NCI-H2029 (cell line): ENCODE measurements around the gene MGLL.

Source experiments
- DNase-seq: peaks from one replicate; lab custom pipeline; 2025; lab: John Stamatoyannopoulos, UW

MGLL gene

GRCh38 chr3:127822041-127822681 lies at the start of gene MGLL:
MGLL (minus strand) TSS chr3:127822515; CDS start chr3:127822318, 197 bp downstream.
- DNase-seq, result peak; percentile 32

GRCh38 chr3:127870156-127870555 lies 47.8 kb upstream of the MGLL start:
- no peak for DNase-seq

- no peak for DNase-seq
These were observed 45.7 kb upstream of the MGLL start for GRCh38 chr3:127867986-127868385.

- no peak for DNase-seq
These were observed 45.1 kb upstream of the MGLL start for GRCh38 chr3:127867412-127867811.

- DNase-seq, result no peak
These were observed 43.6 kb upstream of the MGLL start for GRCh38 chr3:127865941-127866340.

- DNase-seq, result no peak
These were observed 37.9 kb upstream of the MGLL start for GRCh38 chr3:127860211-127860696.

- no peak for DNase-seq
These were observed 37.4 kb upstream of the MGLL start for GRCh38 chr3:127859730-127860129.

GRCh38 chr3:127858937-127859336 lies 36.6 kb upstream of the MGLL start:
- no peak for DNase-seq

- no peak for DNase-seq
These were observed 36.2 kb upstream of the MGLL start for GRCh38 chr3:127858521-127858920.

GRCh38 chr3:127857333-127857732 lies 35.0 kb upstream of the MGLL start:
- no peak for DNase-seq

- no peak for DNase-seq
These were observed 34.5 kb upstream of the MGLL start for GRCh38 chr3:127856801-127857200.

GRCh38 chr3:127855246-127855645 lies 32.9 kb upstream of the MGLL start:
- DNase-seq, result no peak

GRCh38 chr3:127853681-127854080 lies 31.4 kb upstream of the MGLL start:
- no peak for DNase-seq

GRCh38 chr3:127851899-127852298 lies 29.6 kb upstream of the MGLL start:
- no peak for DNase-seq

GRCh38 chr3:127849368-127849767 lies 27.1 kb upstream of the MGLL start:
- DNase-seq, result no peak

- peak; percentile 47 for DNase-seq
These were observed 26.1 kb upstream of the MGLL start for GRCh38 chr3:127848131-127849129.

- no peak for DNase-seq
These were observed 25.0 kb upstream of the MGLL start for GRCh38 chr3:127847236-127847720.

GRCh38 chr3:127846576-127846975 lies 24.3 kb upstream of the MGLL start:
- DNase-seq, result no peak

GRCh38 chr3:127844326-127844942 lies 22.1 kb upstream of the MGLL start:
- DNase-seq, result no peak

- no peak for DNase-seq
These were observed 18.4 kb upstream of the MGLL start for GRCh38 chr3:127840671-127841070.

- no peak for DNase-seq
These were observed 16.8 kb upstream of the MGLL start for GRCh38 chr3:127839099-127839498.
